NCI-H2196 treated with DMSO at 0.1 percent for 48 hours (cell line): ENCODE results near the gene ZGRF1.
"Not testable (repeated sequence)": the region's sequence is repeated elsewhere in the genome, so short reads cannot be mapped to it uniquely, and the experiment has no call there.

Experiments
- DNase-seq: peaks from one replicate; lab custom pipeline; 2025; ENCODE audit not compliant: unreplicated experiment; lab: John Stamatoyannopoulos, UW

Gene ZGRF1

DNA sequence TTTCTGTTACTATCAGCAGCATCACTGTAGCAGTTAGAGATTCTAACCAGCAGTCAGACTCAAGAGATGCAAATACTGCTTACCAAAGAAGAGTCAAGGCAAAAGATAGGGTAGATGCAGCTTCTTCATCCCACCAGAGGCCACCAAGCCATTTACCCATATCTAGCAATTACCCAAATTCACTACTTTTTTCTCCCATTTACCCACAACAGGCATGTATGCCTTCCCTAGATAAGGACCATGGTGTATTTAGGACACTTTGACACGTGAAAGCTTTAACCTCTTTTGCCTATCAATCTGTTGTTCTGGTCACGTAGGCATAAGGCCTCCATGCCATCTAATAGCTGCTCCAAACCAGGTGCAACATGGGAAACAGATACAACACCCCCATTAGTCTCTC is 5.8 kb upstream of the ZGRF1 start:
- DNase-seq = no peak

DNA sequence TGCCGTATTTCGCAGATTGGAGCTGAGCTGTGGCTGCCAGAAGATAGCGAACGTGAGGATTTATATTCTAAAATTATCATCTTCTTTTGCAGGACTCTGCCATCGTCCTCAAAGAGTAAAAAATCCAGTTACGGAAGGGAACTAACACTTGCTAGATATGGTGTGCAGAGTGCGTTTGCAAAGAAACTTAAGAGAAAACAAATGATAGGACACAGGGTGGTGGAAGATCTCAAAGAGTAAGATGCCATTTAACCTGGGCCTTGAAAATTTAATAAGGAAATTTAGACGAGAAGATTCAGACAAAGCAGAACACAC is 800 bp upstream of the ZGRF1 start:
- DNase-seq = no peak

DNA sequence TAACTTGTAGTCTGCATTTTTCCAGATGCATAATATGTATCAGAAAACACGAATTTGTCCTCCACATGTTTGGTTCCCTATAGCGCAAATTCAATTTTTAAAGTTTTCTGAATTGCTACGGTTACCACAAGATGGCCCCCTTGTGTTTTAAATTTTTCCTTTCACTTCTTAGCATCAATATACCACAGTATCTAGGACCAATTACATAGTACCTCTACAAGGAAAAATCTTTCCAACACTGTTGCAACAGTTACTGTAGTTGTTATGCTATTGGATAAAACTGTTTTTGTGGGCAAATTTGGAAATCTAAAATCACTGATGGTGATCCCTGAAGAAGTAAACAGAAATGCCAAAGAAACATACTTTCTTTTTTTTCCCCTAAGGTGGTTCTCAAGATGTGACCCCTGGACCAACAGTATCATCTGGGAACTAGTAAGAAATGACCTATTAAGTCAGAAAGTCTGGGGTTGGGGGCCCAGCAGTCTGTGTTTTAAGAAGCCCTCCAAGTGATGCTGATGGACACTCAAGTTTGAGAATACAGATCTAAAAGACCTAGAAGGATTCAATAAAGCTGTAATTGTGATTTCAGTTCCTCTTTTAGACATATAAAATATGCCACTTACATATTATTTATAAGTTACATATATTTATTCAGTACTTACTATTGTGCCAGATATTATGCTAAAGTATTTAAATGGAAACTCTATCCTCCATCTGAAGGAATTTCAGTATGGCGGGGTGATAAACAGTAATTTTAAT is 3.1 kb downstream of the ZGRF1 start:
- peak; percentile 0 for DNase-seq

- no peak for DNase-seq
Measured at GRCh38 chr4:112626228-112626627, 10.5 kb downstream of the ZGRF1 start.

DNA sequence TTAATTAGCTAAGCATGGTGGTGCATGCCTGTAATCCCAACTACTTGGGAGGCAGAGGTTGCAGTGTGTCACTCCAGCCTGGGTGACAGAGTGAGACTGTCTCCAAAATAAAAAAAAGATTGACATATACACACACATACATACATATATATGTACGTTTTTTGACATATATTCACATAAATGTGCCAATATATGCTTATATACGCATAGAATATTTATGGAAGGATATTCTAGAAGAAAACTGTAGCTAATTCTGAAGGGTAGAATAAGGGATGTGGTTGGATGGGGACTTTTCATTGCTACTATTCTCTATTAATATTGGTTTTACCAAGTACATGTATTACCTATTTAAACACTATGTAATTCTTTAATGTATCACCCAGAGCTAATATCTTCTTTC is 19.7 kb downstream of the ZGRF1 start:
- no peak for DNase-seq

DNA sequence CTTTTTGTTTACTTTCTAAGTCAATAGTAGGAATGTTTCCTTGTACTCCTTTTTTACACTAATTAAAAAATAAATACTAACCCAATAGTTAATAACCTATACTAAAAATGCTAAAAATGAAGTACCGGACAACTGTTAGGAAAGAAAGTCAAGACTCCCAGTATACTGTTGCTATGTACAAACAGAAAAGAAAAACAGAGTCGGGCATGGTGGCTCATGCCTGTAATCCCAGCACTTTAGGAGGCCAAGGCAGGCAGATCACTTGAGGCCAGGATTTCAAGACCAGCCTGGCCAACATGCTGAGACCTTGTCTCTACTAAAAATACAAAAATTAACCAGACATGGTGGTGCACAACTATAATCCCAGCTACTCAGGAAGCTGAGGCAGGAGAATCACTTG is 23.9 kb downstream of the ZGRF1 start:
- not testable (repeated sequence) for DNase-seq

- DNase-seq = peak; percentile 6
Measured at GRCh38 chr4:112604589-112604988, 32.1 kb downstream of the ZGRF1 start.

DNA sequence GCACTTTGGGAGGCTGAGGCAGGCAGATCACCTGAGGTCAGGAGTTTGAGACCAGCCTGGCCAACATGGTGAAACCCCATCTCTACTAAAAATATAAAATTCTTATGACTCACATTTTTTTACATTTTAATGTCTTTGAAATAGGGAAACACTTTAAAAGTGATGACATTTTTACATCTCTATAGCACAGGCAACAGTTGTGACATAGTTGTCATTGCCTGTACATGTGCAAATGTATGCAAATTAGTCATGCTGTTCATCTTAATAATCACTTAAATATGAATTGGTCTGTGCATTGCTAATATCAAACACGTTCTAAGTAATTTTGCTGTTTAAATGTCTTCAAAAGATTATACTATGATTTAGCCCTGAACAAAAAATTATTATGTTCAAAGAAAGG is 41.7 kb downstream of the ZGRF1 start:
- no peak for DNase-seq

DNA sequence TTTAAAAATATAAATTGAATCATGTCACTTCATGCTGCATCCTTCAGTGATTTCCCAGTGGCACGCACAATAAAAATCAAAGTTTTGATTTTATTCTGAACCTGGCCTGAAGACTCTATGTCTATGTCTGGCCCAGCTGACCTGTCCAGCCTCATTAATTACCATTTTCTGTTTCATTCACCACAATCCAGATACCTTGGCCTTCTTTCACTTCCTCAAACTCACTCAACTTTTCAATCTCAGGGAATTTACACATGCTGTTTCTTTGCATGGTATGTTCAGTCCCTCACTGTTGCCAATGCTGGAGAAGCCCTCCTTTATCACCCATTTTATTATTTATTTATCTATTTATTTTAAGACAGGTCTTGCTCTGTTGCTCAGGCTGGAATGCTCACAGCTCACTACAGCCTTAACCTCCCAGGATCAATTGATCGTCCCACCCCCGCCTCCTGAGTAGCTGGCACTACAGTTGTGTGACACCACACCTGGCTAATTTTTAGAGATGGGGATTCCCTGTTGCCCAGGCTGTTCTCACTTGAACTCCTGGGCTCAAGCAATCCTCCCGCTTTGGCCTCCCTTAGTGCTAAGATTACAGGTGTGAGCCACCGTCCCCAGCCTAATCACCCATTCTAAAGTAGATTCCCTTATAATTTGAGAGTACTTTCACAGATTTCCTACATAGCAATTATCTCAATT is 43.1 kb downstream of the ZGRF1 start:
- no peak for DNase-seq

GRCh38 chr4:112592717-112593116 is 44.0 kb downstream of the ZGRF1 start:
- no peak for DNase-seq

GRCh38 chr4:112591593-112591992 is 45.1 kb downstream of the ZGRF1 start:
- no peak for DNase-seq

DNA sequence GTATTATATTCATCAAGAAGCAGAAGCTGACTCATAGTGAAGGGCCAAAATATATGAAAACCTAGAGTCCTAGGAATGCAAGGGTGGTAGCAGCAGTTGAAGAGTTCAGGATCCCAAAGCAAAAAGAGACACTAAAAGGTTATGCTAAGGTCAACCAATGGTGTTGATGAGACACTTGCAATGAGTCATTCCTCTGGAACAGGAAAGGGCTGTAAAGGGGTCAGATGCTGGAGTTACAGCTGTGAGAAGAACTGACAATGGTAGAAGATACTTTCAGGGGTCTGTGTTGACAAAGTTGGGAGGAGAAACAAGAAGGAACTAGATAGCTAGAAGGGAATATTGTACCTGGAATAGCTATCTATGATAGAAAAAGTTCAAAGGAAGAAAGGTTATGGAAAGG is 47.5 kb downstream of the ZGRF1 start:
- DNase-seq = no peak

- no peak for DNase-seq
Measured at GRCh38 chr4:112585977-112586736, 50.6 kb downstream of the ZGRF1 start.

GRCh38 chr4:112567536-112567935 is 69.2 kb downstream of the ZGRF1 start:
- DNase-seq = no peak

DNA sequence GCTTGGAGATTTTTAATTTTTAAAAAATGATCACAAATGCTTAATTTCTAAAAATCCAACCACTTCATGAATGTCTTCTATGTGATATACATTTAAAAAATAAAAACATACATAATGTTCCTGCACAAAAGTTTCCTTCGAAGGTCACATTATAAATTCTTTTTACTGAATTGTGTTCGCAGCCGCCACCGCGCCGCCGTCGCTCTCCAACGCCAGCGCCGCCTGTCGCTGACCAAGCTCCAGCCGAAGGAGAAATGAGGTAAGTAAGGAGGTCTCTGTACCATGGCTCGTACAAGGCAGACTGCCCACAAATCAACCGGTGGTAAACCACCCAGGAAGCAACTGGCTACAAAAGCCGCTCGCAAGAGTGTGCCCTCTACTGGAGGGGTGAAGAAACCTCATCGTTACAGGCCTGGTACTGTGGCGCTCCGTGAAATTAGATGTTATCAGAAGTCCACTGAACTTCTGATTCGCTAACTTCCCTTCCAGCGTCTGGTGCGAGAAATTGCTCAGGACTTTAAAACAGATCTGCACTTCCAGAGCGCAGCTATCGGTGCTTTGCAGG is 71.9 kb downstream of the ZGRF1 start:
- no peak for DNase-seq

GRCh38 chr4:112563431-112564200 is 73.1 kb downstream of the ZGRF1 start:
- no peak for DNase-seq

DNA sequence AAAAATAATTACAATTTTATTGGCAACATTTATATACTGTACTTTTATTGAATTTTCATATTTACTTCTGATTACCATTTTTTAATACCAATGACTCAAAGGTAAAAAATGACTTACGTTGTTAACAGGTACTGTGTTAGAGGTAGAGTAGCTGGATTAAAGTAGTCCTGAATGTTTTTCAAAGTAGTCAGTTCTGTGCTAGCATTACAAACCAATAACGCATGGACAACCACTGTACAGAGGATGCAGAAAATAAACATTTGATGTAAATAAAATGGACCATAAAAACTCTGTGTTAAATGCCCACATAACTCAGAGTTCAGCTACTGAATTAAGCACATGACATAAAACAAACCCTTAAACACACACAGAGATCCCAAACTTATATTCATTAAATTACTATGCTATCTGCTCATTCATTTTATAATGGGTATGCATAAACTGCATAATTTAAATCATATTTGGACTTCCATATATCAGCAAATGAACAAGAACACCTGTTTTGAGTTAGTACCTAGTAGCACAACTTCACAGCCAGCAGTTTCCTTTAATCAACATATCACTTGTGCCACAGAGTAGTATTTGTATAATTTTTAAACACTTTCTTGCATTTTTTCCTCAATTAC is 74.3 kb downstream of the ZGRF1 start:
- no peak for DNase-seq

DNA sequence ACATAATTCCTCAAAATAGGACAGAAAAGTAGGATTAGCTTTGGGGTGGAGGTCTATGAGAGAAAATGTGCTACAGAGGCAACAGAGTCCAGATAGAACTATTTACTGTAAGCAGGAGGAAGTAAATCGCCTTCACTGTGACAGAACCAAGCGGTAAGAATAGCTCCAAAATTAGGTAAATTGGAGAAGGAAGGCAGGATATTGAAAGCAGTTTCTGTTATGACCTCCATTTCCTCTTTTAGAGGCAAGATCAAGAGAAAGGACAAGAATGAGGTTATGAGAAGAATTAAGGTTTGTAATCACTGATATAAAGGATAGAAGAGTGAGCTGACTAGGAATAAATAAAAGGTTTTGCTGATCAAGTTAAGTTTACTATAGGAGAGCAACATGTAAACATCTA is 76.6 kb downstream of the ZGRF1 start:
- DNase-seq = no peak

GRCh38 chr4:112559053-112559452 is 77.7 kb downstream of the ZGRF1 start:
- DNase-seq = no peak

DNA sequence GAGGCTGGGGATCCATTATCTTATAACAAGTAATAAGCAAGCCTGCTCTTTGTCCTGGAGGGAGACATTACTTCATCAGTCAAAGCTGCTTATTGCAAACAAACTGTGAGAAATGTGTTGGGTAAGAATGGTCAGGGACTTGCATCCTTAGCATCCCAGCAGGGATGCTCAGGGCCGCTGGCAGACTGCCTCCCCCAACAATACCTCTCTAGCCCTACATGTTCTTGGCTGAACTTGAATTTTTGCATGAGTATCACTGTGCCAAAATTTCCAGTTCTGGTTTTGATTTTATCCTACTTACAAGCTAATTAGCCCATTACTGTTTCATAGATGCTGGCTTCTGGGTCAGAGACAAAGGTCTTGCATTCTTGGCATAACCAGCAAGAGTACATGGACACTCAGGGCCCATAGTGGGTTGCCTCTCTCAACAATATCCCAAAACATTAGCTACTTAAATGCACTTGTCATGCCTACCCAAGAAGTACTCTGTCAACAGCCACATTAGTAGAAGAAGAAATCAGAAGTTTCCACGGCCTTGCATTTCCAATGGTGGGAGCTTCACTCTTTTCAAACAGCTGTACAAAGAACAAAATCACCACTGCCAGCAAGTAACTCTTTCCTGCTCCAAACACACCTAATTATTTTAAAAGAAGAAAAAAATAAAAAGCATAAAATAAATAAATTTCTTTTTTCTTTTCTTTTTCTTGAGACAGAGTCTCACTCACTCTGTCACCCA is 78.9 kb downstream of the ZGRF1 start:
- no peak for DNase-seq
